ENCODE results near the gene C2orf49.

C2orf49 gene

DNA sequence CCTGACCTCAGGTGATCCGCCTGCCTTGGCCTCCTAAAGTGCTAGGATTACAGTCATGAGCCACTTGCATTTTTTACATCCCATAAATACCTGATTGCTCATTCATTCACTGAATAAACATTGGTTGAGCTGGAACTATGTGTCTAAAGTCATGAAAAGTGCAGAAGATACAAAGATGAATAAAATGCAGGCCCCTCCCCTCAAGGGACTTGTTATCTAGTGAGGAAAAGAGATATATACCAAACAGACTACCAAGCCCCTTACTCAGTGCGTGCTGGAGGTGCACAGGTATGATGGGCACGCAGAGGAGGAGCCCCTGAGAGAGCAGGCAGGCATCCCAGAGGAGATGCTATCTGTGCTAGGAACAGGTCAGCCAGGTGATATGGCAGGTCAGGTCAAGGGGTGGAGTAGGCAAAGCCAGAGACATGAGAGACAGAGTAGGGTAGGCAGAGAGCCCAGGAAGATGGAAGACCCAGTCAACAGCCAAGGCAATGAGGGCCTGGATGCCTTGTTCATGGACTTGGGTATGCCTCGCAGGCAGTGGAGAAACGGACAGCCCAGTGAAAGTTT lies 53.8 kb downstream of the C2orf49 start:
- peaks cover 5% of the 10 kb centered on the region; the same call in 1 of the 2 replicates for H3K4me1 ChIP-seq (ENCODE audit: insufficient read depth, low read length)
- no peaks in the 10 kb centered on the region for H3K9me3 ChIP-seq (ENCODE audit: control insufficient read depth, insufficient read depth, low read length)
- no peak overlapping the region for H3K9ac ChIP-seq (ENCODE audit: low read depth, low read length)
- H3K36me3 ChIP-seq (ENCODE audit: insufficient read depth, low read length), result peaks cover 7% of the 10 kb centered on the region

DNA sequence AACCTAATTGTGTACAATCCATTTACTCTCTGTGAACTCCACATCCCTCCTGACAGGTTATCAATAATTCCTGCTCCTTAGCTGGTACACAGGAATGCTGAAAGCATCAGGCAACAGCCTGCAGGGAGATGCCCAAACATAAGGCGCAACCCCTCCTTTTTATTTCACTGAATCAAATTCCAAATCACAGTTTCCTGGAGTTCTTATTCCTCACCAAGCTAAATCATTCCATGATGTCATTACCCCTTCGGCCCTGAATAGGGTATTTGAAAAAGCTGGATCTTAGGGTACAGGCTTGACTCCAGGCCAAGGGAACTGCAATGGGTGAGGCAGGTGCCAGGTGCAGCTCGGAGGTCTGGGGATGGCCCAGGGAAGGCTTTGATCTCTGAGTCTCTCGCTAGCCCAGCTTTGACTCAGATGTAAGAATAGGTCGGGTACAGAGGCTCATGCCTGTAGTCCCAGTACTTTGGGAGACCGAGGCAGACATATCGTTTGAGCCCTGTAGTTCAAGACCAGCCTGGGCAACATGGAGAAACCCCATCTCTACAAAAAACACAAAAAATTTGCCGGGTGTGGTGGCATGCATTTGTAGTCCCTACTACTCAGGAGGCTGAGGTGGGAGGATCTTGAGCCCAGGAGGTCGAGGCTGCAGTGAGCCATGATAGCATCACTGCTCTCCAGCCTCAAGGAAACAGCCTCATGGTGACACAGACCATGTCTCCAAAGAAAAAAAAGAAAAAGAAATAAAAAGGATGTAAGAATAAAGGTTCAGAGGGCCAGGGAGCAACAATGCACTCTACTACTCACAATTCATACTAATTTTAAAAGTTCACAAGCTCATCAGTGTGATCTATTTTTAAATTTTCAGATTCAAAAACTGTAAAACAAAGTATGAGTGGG lies 54.7 kb downstream of the C2orf49 start:
- Histone ChIP-seq H3K9ac (ENCODE audit: low read depth, low read length) (no peak overlapping the region), H3K4me1 (ENCODE audit: insufficient read depth, low read length) (peaks cover 12% of the 10 kb centered on the region; the same call in 1 of the 2 replicates), H3K36me3 (ENCODE audit: insufficient read depth, low read length) (peaks cover 7% of the 10 kb centered on the region; the same call in 1 of the 2 replicates), H3K9me3 (ENCODE audit: control insufficient read depth, insufficient read depth, low read length) (no peaks in the 10 kb centered on the region)

DNA sequence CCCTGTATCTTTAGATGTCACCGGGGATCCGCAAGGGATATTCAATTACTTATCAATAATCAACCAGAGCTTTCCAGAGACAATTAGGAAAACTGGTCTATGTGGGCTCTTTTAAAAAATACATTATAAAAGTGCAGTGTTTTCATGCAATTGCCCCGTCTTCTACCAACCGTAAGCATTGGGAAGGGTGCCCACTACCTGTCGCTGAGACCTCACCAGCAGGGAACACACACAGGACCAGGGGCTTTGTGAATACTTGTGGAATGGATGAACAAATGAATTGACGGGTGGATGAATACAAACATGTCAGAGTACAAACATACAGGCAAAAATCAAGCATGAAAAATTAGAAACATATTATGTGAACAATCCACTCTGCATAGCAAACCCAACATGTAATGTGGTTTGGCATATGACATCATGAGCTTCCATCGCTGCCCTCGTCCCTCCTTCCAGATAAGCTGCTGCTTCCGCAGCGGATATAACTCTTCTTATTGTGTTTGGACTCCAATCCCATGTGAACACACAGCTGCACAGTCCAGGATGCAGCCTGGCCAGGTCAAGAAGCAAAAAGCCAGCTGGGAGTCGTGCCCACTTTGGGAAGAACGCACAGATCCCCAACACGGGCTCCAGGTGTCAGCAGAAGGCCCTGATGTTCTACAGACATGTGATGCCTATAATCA lies 56.2 kb downstream of the C2orf49 start:
- H3K4me1 ChIP-seq (ENCODE audit: insufficient read depth, low read length), result peaks cover 18% of the 10 kb centered on the region; the same call in 1 of the 2 replicates
- H3K36me3 ChIP-seq (ENCODE audit: insufficient read depth, low read length), result peaks cover 7% of the 10 kb centered on the region; the same call in 1 of the 2 replicates
- H3K9ac ChIP-seq (ENCODE audit: low read depth, low read length), result no peak overlapping the region
- H3K9me3 ChIP-seq (ENCODE audit: control insufficient read depth, insufficient read depth, low read length), result no peaks in the 10 kb centered on the region

DNA sequence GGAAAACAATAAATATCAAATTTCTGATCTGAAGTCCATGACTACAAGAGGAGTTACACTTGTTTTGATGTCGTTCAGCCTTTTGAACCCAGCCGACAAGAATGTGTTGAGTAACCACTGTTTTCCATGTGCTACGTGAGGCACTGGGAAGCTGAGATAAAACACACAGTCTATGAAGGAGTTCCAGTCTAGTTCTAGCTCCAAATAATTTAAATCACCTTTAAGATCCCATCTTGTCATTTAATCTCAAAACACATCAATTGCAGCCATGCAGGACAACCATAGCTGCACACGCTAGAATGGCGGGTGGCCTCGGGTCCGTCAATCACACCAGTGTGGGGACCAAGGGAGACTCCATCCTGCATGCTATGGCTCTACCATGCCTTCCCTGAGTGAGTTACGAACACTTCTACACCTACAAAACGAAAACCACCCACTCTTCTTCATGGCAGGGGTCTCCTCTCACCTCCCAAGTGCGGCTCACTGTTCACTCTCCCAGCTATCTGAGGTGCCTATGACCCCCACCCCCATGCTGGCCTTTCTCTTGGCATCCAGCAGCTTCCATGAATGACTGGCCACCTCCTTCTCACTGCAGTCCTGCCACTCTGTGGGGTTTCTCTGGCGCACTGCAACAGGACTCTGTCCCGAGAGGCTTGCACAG lies 57.7 kb downstream of the C2orf49 start:
- Histone ChIP-seq H3K36me3 (ENCODE audit: insufficient read depth, low read length) (no peaks in the 10 kb centered on the region; the same call in 1 of the 2 replicates), H3K9ac (ENCODE audit: low read depth, low read length) (no peak overlapping the region), H3K4me1 (ENCODE audit: insufficient read depth, low read length) (peaks cover 18% of the 10 kb centered on the region; the same call in 1 of the 2 replicates), H3K9me3 (ENCODE audit: control insufficient read depth, insufficient read depth, low read length) (no peaks in the 10 kb centered on the region)

DNA sequence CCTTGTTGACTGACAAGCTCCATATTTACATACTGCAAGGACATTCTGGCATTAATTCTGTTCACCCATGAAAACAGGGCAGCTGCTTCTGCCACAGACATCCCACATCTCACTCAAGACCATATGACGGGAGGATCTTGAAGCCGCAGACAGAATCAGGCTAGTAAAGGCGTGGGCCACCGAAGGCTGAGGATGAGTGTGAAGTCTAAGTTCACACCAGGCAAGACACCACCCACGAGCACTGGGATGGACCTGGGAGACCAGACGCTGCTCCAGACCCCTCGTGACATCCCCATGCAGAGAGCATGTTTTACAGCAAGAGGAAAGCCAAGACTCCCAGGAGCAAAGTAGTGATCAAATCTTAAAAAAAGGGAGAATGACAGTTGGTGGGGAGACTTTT lies 58.4 kb downstream of the C2orf49 start:
- Histone ChIP-seq H3K36me3 (ENCODE audit: insufficient read depth, low read length) (no peaks in the 10 kb centered on the region), H3K9ac (ENCODE audit: low read depth, low read length) (no peak overlapping the region), H3K9me3 (ENCODE audit: control insufficient read depth, insufficient read depth, low read length) (no peaks in the 10 kb centered on the region), H3K4me1 (ENCODE audit: insufficient read depth, low read length) (peaks cover 18% of the 10 kb centered on the region; the same call in 1 of the 2 replicates)

DNA sequence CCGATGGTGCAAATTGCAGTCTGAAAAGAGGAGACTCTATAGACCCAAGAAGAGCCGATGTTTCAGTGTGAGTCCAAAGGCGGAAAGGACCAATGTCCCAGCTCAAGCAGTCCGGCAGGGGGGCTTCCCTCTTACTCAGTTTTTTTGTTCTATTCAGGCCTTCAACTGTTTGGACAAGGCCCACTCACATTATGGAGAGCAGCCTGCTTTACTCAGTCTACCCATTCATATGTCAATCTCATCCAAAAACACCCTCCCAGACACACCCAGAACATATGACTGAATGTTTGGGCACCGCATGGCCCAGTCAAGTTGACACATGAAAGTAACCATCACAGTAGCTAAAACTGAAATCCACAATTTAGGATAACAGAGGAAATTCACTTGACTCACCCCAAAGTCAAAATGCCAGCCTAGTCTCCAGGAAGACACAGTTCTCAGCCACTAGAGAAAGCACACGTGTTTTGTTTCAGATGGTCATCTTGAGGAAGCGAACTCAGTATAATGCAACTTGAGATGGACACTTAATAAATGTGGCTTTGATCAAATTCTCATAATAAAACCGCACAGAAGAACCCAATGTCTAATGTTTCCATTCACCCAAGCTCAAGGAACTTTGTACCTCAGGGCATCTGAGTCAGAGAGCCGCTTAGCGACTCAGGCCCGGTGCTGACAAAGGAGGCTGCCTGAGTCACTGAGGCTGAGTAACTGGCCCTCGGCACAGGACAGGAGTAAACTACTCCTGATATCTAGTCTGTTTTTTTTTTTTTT lies 59.1 kb downstream of the C2orf49 start:
- no peaks in the 10 kb centered on the region for H3K36me3 ChIP-seq (ENCODE audit: insufficient read depth, low read length)
- H3K9ac ChIP-seq (ENCODE audit: low read depth, low read length), result no peak overlapping the region; the same call in 1 of the 2 replicates
- no peaks in the 10 kb centered on the region for H3K9me3 ChIP-seq (ENCODE audit: control insufficient read depth, insufficient read depth, low read length)
- peaks cover 18% of the 10 kb centered on the region; the same call in 1 of the 2 replicates for H3K4me1 ChIP-seq (ENCODE audit: insufficient read depth, low read length)

DNA sequence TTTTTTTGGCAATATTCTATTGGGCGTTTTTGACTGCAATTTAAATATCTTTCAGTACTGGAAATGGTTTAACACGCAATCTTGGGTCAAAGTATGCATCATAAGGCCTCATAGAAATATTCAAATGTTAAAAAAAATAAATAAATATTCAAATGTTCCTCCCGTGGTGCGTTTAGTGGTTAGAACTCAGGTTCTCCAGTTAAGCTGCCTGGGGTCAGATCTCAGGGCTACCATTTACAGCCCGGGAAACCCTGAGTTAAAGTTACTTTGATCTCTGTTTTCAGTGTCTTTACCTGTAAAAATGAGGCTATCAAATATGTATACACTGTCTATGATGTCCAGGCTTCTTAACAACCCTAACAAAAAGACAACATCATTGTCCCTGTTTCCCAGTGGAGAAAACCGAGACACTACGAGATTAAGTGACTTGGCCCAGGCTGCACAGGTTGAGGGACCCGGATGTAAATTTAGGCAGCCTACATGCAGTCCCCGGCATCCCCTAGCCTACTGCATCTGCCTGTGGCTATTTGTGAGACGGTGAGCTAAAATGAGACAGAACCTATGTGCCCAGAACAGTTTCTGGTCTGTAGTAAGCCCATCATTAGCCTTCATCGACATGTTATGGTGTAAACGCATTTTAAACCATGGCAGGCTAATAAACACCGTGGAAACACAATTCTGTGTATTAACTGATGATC lies 59.8 kb downstream of the C2orf49 start:
- no peaks in the 10 kb centered on the region for H3K9me3 ChIP-seq (ENCODE audit: control insufficient read depth, insufficient read depth, low read length)
- no peaks in the 10 kb centered on the region for H3K36me3 ChIP-seq (ENCODE audit: insufficient read depth, low read length)
- peak overlapping the region; percentile 26; the same call in 1 of the 2 replicates for H3K9ac ChIP-seq (ENCODE audit: low read depth, low read length)
- peaks cover 18% of the 10 kb centered on the region; the same call in 1 of the 2 replicates for H3K4me1 ChIP-seq (ENCODE audit: insufficient read depth, low read length)

DNA sequence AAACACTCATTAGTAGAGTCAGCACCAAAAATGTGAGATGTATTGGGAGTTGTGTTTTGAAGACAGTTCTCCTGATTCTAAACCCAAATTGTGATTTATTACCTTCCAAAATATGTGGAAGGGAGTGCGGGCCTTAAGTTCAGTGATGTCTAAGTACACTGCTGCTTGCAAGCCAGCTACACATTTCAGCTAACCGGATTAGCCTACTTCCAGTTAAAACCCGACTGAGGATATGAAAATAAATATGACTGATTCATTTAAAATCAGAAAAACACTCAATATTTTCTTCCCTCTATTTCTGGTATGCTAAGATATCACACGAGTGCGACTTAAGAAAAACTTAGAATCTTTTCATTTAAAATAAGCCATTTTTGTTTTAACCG lies 60.6 kb downstream of the C2orf49 start:
- H3K9ac ChIP-seq (ENCODE audit: low read depth, low read length), result peak overlapping the region; percentile 87
- peaks cover 18% of the 10 kb centered on the region; the same call in 1 of the 2 replicates for H3K4me1 ChIP-seq (ENCODE audit: insufficient read depth, low read length)

DNA sequence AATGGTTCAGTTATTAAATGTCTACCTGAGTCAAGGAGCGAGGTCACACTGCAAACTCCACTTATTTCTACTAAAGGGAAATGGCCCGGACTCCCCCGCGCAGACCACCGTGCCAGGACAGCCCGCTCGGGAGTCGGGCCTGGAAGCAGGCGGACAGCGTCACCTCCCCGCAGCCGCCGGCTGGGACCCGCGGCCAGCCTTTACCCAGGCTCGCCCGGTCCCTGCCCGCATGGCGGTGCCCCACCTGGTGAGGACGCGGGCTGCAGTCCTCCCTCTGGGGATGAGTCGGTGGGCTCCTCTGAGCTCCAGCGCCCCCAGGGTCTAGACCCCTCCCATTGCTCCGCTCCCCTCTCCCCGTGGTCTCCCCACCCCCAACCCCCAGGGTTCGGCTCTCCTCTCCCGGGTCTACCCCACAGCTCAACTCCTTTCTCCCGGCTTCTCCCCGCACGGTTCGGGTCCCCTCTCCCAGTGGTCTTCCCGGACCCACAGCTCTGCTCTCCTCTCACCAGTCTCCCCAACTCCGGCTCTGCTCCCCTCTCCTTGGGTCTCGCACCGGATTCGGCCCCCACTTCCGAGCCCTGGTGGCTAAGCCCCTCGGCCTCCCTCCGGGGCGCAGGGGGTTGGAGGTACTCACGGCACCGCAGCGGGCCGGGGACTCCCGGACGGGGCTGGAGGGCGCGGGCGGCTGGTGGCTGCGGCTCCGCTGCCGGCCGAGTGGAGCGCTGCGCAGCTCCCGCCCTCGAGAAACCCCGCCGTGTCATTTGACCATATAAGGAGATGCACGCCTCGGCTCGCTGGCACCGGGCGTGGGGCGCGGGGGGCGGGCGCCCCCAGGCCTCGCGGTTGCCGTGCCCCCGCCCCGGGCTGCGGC lies 61.2 kb downstream of the C2orf49 start, which contains the start of gene FHL2:
TSS of gene FHL2 (minus strand) at position 716 of the 871 bp plus-strand sequence. CDS start 12,535 bp downstream, outside the sequence.
- Histone ChIP-seq H3K9ac (ENCODE audit: low read depth, low read length) (peak within 1 kb of the TSS; percentile 87), H3K4me1 (ENCODE audit: insufficient read depth, low read length) (peaks cover 23% of the 10 kb centered on the region), H3K36me3 (ENCODE audit: insufficient read depth, low read length) (no peaks in the 10 kb centered on the region), H3K9me3 (ENCODE audit: control insufficient read depth, insufficient read depth, low read length) (no peaks in the 10 kb centered on the region)

More for the DNA sequence above, 60.6 kb downstream of the C2orf49 start:
- Histone ChIP-seq H3K36me3 (ENCODE audit: insufficient read depth, low read length) (no peaks in the 10 kb centered on the region), H3K9me3 (ENCODE audit: control insufficient read depth, insufficient read depth, low read length) (no peaks in the 10 kb centered on the region)

Measured in ES-I3 (cell line).